Activated effector memory CD4-positive, alpha-beta T cell treated with Interleukin-2 at 50 U/mL for 16 hours (primary cell): Measurements from ENCODE around the gene TXNDC5.

Experiments used
- DNase-seq: peaks from one replicate; pipeline ENCODE4 v3.0.0-alpha.2; 2020

The TXNDC5 gene

GRCh38 chr6:7910654-7911344 lies at the start of gene TXNDC5:
TSS of gene TXNDC5 (minus strand) at chr6:7910788. CDS start at chr6:7910776, 12 bp downstream.
- peak; percentile 59 for DNase-seq

- DNase-seq = no peak
Observed at GRCh38 chr6:7960141-7960540, 49.6 kb upstream of the TXNDC5 start.

GRCh38 chr6:7959453-7959852 lies 48.9 kb upstream of the TXNDC5 start:
- no peak for DNase-seq

GRCh38 chr6:7958464-7958863 lies 47.9 kb upstream of the TXNDC5 start:
- no peak for DNase-seq

- no peak for DNase-seq
Observed at GRCh38 chr6:7956257-7956656, 45.7 kb upstream of the TXNDC5 start.

GRCh38 chr6:7954477-7955200 lies 44.1 kb upstream of the TXNDC5 start:
- DNase-seq = no peak

GRCh38 chr6:7953753-7954152 lies 43.2 kb upstream of the TXNDC5 start:
- no peak for DNase-seq

GRCh38 chr6:7939864-7940228 lies 29.3 kb upstream of the TXNDC5 start:
- DNase-seq = no peak

GRCh38 chr6:7939184-7939863 lies 28.7 kb upstream of the TXNDC5 start:
- no peak for DNase-seq

- DNase-seq = no peak
Observed at GRCh38 chr6:7938562-7939183, 28.1 kb upstream of the TXNDC5 start.

- no peak for DNase-seq
Observed at GRCh38 chr6:7933794-7934193, 23.2 kb upstream of the TXNDC5 start.

- DNase-seq = no peak
Observed at GRCh38 chr6:7932625-7933024, 22.0 kb upstream of the TXNDC5 start.

- no peak for DNase-seq
Observed at GRCh38 chr6:7924867-7925266, 14.3 kb upstream of the TXNDC5 start.

GRCh38 chr6:7922596-7922995 lies 12.0 kb upstream of the TXNDC5 start:
- no peak for DNase-seq

- DNase-seq = no peak
Observed at GRCh38 chr6:7921632-7922092, 11.1 kb upstream of the TXNDC5 start.

GRCh38 chr6:7921046-7921445 lies 10.5 kb upstream of the TXNDC5 start:
- DNase-seq = no peak

GRCh38 chr6:7920425-7920824 lies 9.8 kb upstream of the TXNDC5 start:
- DNase-seq = no peak

GRCh38 chr6:7919871-7920270 lies 9.3 kb upstream of the TXNDC5 start:
- no peak for DNase-seq

- DNase-seq = no peak
Observed at GRCh38 chr6:7918403-7918802, 7.8 kb upstream of the TXNDC5 start.

- DNase-seq = no peak
Observed at GRCh38 chr6:7917729-7918128, 7.1 kb upstream of the TXNDC5 start.

GRCh38 chr6:7916959-7917358 lies 6.4 kb upstream of the TXNDC5 start:
- no peak for DNase-seq

- DNase-seq = no peak
Observed at GRCh38 chr6:7914991-7915789, 4.6 kb upstream of the TXNDC5 start.

GRCh38 chr6:7914311-7914710 lies 3.7 kb upstream of the TXNDC5 start:
- DNase-seq = no peak
